Gastroesophageal sphincter (tissue), 4 donors: ENCODE data around the gene NFE2L3. TPM values are rescaled to one million over a fixed set of nuclear protein-coding genes. Genes with fewer than 3 reads are reported as not detected.
"Not testable (repeated sequence)": the region's sequence is repeated elsewhere in the genome, so short reads cannot be mapped to it uniquely, and the experiment has no call there.

ENCODE experiments used
- ATAC-seq: fragments of 150-250 bp; one replicate; pipeline ENCODE4 v1.9.1; 2016; ENCODE audit warnings: mild to moderate bottlenecking, moderate library complexity
- H3K27ac ChIP-seq, 4 donors: fragments of 200-600 bp; sonication (generic) in 3 of 4; 1 replicate in 3 of 4; 2 replicates in 1 of 4; pipeline ENCODE4 v1.5.1; 2016 to 2019
- H3K27me3 ChIP-seq: fragments of 200-600 bp; sonication (generic); one replicate; pipeline ENCODE4 v1.5.1; 2019
- H3K36me3 ChIP-seq, 2 donors: fragments of 200-600 bp; sonication (generic); one replicate each; pipeline ENCODE4 v1.5.1; 2019; ENCODE audit warnings: control low read depth in 1 of 2
- H3K4me1 ChIP-seq, 3 donors: fragments of 200-600 bp; sonication (generic); 1 replicate in 2 of 3; 2 replicates in 1 of 3; pipeline ENCODE4 v1.5.1; 2016 to 2019; ENCODE audit warnings: control low read depth in 2 of 3
- H3K4me3 ChIP-seq, 2 donors: fragments of 200-600 bp; sonication (generic); one replicate each; pipeline ENCODE4 v1.5.1; 2019; ENCODE audit warnings: mild to moderate bottlenecking in 1 of 2, moderate library complexity in 1 of 2
- H3K9me3 ChIP-seq, 3 donors: fragments of 200-600 bp; sonication (generic); one replicate each; pipeline ENCODE4 v1.5.1; 2017 to 2019; ENCODE audit warnings: control low read depth in 2 of 3
- EP300 ChIP-seq: sonication (generic); formaldehyde crosslinking; IDR thresholded peaks from one replicate; pipeline ENCODE4 v1.6.1; 2017; ENCODE audit warnings: antibody characterized with exemption, mild to moderate bottlenecking
- POLR2A ChIP-seq, 2 donors: fragments of 450-650 bp; IDR thresholded peaks; one replicate each; pipeline ENCODE4 v1.6.1; 2017; ENCODE audit warnings: antibody characterized with exemption in 2 of 2, mild to moderate bottlenecking in 2 of 2, moderate library complexity in 1 of 2
- POLR2AphosphoS5 ChIP-seq: sonication (generic); formaldehyde crosslinking; IDR thresholded peaks from one replicate; pipeline ENCODE4 v1.6.1; 2017; ENCODE audit warnings: antibody characterized with exemption
- WGBS, 2 donors: methylation state at CpG; one replicate each; pipeline ENCODE4 v1.1.5; 2018; ENCODE audit warnings: low coverage in 1 of 2; 5-methylcytosine and 5-hydroxymethylcytosine counted together
- total RNA-seq, 4 donors: library from RNA; depleted of rRNA; stranded (reverse); fragments of >200 nt; gene quantifications; one replicate each; pipeline ENCODE4 v1.1.0, GENCODE V29; 2016
- TF ChIP-seq, protein P1 (sequence below), 4 experiments: fragments of 200-600 bp in 2 of 4; fragments of 450-650 bp in 2 of 4; sonication (generic) in 1 of 4; IDR thresholded peaks; one replicate each; pipeline ENCODE4 v1.5.1; 2017 to 2019; ENCODE audit warnings: antibody characterized with exemption in 4 of 4, mild to moderate bottlenecking in 2 of 4, moderate library complexity in 2 of 4

The NFE2L3 gene
- total RNA-seq, 4 donors from 2014 or later, result 0.62 to 4.4 (median 2.2) TPM

DNA sequence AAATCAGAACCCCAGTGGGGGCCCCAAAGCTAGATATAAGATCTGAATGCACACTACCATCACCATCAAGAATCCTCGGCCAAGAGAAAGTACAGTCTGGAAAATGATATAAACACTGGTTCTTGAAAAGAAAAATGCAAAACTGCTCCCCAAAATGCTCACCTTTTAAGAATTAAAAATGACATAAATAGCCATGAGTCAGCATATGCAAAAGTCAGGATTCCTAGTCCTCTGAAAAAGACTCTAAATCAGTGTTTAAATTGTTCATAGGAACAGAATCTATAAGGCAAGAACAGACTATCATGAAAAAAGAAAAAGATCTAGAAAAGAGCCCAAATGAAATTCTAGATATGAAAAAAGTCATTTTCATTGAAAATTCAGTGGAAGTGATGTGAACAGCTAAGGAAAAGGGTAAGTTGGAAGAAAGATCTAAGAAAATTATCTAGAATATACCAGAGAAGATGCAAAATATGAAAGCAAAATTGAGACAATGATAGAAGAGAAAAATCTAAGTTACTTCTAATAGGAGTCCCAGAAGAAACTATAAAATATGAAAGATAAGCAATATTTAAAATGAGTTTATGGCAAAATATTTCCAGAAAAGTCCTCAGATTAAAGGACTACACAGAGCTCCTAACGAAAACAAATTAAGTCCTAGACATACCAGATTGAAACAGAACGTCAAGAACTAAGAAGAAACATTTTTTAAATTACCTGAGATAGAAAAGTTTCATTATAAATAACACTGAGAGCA, 29.7 kb downstream of the NFE2L3 start:
- no peak for ATAC-seq
- 27 to 45% methylated on average over 2 to 3 of the region's 3 CpGs for WGBS, 2 donors
- H3K4me3 ChIP-seq, result no peak overlapping the region
- no peak overlapping the region for H3K27ac ChIP-seq
- H3K4me1 ChIP-seq, result peaks cover 0 to 42% (median 0%) of the 10 kb centered on the region in 3 donors
- no peaks in the 10 kb centered on the region for H3K27me3 ChIP-seq
- no peaks in the 10 kb centered on the region for H3K9me3 ChIP-seq
- peaks cover 0 to 5% of the 10 kb centered on the region in 2 donors for H3K36me3 ChIP-seq
- TF ChIP-seq POLR2AphosphoS5, result no peak

- WGBS, 2 donors, result 54 to 70% methylated on average over 2 to 6 of the region's 6 CpGs
- ATAC-seq, result no peak
- peak overlapping the region in 2 of 4 donors; percentile 33 to 52 for H3K27ac ChIP-seq
These were observed 30.3 kb downstream of the NFE2L3 start for GRCh38 chr7:26182283-26182682.

GRCh38 chr7:26182706-26183105, 30.7 kb downstream of the NFE2L3 start:
- Histone ChIP-seq H3K4me3 (no peak overlapping the region), H3K27ac (peak overlapping the region in 2 of 4 donors; percentile 33 to 52), H3K27me3 (no peaks in the 10 kb centered on the region), H3K4me1 (peaks cover 0 to 46% (median 0%) of the 10 kb centered on the region in 3 donors), H3K9me3 (no peaks in the 10 kb centered on the region), H3K36me3 (peaks cover 0 to 14% of the 10 kb centered on the region in 2 donors)
- no peak for ATAC-seq
- TF ChIP-seq, protein P1, sequence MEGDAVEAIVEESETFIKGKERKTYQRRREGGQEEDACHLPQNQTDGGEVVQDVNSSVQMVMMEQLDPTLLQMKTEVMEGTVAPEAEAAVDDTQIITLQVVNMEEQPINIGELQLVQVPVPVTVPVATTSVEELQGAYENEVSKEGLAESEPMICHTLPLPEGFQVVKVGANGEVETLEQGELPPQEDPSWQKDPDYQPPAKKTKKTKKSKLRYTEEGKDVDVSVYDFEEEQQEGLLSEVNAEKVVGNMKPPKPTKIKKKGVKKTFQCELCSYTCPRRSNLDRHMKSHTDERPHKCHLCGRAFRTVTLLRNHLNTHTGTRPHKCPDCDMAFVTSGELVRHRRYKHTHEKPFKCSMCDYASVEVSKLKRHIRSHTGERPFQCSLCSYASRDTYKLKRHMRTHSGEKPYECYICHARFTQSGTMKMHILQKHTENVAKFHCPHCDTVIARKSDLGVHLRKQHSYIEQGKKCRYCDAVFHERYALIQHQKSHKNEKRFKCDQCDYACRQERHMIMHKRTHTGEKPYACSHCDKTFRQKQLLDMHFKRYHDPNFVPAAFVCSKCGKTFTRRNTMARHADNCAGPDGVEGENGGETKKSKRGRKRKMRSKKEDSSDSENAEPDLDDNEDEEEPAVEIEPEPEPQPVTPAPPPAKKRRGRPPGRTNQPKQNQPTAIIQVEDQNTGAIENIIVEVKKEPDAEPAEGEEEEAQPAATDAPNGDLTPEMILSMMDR (IDR thresholded peaks at IDR 0.05), result no peak
- TF ChIP-seq POLR2AphosphoS5, result no peak
- no peak for TF ChIP-seq POLR2A (IDR thresholded peaks at IDR 0.05)
- TF ChIP-seq EP300, result no peak
- WGBS, 2 donors, result 83 to 100% methylated on average over 2 to 6 of the region's 8 CpGs

More at GRCh38 chr7:26182283-26182682, 30.3 kb downstream of the NFE2L3 start:
- H3K9me3 ChIP-seq, result no peaks in the 10 kb centered on the region
- no peak overlapping the region for H3K4me3 ChIP-seq
- TF ChIP-seq POLR2AphosphoS5, result peak; percentile 46
- TF ChIP-seq, protein P1 (IDR thresholded peaks at IDR 0.05), result no peak
- peaks cover 0 to 10% of the 10 kb centered on the region in 2 donors for H3K36me3 ChIP-seq
- H3K4me1 ChIP-seq, result peaks cover 0 to 46% (median 0%) of the 10 kb centered on the region in 3 donors
- H3K27me3 ChIP-seq, result no peaks in the 10 kb centered on the region

GRCh38 chr7:26183545-26184280, 31.7 kb downstream of the NFE2L3 start:
- TF ChIP-seq POLR2AphosphoS5 (peak; percentile 7), POLR2A (IDR thresholded peaks at IDR 0.05) (no peak)
- TF ChIP-seq, protein P1 (IDR thresholded peaks at IDR 0.05), result no peak
- H3K36me3 ChIP-seq, result peaks cover 2 to 24% of the 10 kb centered on the region in 2 donors
- peaks cover 0 to 46% (median 0%) of the 10 kb centered on the region in 3 donors for H3K4me1 ChIP-seq
- no peaks in the 10 kb centered on the region for H3K9me3 ChIP-seq
- WGBS, 2 donors, result 67 to 74% methylated on average over 4 of the region's 4 CpGs
- ATAC-seq, result no peak
- no peaks in the 10 kb centered on the region for H3K27me3 ChIP-seq
- H3K4me3 ChIP-seq, result no peak overlapping the region
- H3K27ac ChIP-seq, result peak overlapping the region in 3 of 4 donors; percentile 13 to 52 (median 33)

DNA sequence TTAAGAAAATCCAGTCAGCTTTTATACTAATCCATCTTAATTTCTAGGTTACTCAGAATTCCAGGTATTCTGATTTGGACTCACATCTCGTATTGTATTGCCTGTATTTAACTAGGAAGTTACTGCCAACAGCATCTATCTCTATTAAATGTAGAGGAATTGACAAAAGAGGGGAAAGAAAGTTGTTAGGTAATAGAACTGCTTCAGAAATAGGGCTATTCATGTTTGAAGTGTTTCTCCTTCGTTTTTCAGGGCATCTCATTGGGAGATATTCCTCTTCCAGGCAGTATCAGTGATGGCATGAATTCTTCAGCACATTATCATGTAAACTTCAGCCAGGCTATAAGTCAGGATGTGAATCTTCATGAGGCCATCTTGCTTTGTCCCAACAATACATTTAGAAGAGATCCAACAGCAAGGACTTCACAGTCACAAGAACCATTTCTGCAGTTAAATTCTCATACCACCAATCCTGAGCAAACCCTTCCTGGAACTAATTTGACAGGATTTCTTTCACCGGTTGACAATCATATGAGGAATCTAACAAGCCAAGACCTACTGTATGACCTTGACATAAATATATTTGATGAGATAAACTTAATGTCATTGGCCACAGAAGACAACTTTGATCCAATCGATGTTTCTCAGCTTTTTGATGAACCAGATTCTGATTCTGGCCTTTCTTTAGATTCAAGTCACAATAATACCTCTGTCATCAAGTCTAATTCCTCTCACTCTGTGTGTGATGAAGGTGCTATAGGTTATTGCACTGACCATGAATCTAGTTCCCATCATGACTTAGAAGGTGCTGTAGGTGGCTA, 32.5 kb downstream of the NFE2L3 start:
- H3K4me3 ChIP-seq, H3K9me3 ChIP-seq, ATAC-seq, H3K27me3 ChIP-seq: not testable (repeated sequence)
- peak overlapping the region in 2 of 4 donors; percentile 23 to 52 for H3K27ac ChIP-seq
- H3K4me1 ChIP-seq, result peaks cover 0 to 46% (median 0%) of the 10 kb centered on the region in 3 donors
- TF ChIP-seq POLR2AphosphoS5, result peak; percentile 4
- H3K36me3 ChIP-seq, result peaks cover 10 to 32% of the 10 kb centered on the region in 2 donors
- 61 to 64% methylated on average over 4 of the region's 4 CpGs for WGBS, 2 donors
